ENCODE data around the gene ARGLU1. TPM values are rescaled to one million over a fixed set of nuclear protein-coding genes. Genes with fewer than 3 reads are reported as not detected.

Gene ARGLU1
- total RNA-seq, 1 donor from 2014 or later = 112 TPM

DNA sequence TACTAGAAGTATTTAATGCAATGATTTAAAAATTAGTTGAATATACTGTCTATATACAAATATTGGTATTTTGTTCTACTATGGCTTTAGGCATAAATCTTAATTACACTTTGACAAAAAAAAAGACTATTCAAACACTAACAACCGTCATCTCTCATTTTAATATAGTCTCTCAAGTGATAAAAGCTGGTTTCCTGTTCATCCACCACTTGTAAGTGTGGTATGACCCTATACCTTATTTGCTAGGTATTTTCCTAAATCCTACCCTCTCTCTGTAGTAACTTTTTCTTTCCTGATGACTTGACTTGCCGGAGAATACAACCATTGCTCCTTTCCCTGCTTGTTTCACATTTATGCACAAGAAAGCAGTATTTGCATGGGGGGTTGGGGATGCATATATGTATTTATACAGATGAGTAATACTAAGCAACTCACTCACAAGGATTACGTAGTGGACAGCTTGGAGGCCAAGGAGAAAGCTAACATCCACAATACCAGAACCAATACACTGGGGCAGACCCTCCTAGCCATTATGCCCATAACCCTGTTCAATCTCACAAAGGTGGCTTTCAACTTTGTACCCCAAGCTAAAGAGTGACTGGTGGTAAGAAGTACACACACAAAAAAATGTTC lies 19.8 kb downstream of the ARGLU1 start:
- no peak for DNase-seq (ENCODE audit: low spot score)

DNA sequence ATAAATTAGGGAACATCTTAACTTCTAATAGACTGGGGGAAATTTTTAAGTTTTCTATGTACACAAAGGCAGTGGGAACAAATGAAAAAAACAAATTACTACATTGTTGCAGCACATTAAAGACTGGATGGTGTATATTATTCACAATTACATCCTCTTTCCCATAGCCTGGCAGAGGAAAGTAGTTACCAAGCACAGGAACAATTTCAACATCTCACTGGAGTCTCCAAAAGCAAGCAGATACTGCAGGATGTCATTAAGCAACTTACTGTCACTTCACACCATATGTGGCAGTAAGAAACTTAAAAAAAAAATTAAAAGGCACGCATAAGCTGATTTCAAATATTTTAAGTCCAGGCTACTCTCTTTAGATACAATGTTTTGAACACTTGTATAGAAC lies 26.1 kb downstream of the ARGLU1 start:
- no peak for DNase-seq (ENCODE audit: low spot score)

DNA sequence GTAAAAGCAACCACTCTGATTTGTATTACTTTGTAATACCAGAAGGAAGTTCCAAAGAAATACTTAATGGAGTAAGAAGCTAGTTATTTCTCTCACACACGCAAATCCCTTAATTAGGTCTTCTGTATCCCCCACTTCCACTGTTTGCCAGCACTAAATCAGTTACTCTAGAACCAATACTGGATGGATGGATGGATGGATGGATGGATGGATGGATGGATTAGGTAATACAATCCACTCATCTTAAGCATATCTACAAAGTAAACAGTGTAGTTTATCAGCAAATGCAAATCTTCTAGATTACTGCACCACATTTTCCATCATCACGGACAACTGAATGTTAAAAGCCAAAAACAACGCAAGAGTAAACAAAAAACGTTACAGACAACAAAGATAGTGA lies 27.3 kb downstream of the ARGLU1 start:
- no peak for DNase-seq (ENCODE audit: low spot score)

DNA sequence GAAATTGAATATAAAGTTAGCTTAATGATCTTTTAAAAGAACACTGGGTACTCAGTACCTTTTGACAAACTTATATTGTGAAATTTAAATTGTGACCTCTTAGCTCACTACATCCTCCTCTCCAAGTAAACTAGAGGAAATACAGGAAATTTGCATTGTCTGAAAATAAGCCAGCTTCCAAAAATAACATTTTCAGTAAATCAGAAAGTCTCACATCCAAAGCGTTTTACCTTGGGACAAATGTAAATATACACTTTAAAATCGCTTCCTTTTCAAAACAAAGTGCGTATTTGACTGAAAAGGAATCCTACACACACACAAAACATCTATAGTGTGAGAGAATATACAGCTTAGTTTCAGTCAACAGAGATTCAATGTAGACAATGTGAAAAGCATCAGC lies 30.4 kb downstream of the ARGLU1 start:
- no peak for DNase-seq (ENCODE audit: low spot score)

DNA sequence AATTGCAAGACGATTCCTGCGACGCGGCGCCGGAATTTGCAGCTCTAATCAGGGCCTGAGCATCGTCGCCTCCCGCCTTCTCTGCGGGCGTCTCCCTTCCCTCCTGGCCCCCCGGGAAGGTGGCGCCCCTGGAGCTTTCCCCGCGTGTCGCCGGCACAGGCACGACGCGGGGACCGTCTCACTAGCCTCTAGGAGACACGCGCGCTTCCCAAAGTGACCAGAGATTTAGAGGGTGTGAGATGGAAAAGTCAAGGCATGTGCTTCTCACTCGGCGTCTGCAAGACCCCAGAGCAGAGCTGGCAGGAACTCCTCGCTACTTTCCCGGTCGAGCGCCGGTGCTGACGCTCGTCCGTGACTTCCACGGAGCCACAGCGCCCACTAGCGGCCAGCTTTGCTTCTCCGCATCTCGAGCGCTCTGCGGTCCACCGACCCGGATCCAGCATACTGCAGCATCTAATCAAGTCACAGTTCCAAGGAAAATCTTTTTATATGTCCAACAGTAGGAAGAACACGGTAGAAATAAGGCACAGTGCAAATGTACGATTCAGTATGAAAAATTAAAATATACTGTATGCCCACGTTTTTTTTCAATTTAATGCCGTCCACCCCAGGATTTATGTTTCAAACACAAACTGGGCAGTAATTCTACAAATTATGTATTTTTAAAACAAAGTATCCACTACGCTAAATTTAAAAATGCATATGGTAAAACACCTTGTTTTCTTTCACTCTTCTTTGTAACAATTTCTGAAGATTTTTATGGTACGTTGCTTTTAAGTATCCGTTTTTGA lies 31.5 kb downstream of the ARGLU1 start:
- DNase-seq (ENCODE audit: low spot score) = peak; percentile 90

DNA sequence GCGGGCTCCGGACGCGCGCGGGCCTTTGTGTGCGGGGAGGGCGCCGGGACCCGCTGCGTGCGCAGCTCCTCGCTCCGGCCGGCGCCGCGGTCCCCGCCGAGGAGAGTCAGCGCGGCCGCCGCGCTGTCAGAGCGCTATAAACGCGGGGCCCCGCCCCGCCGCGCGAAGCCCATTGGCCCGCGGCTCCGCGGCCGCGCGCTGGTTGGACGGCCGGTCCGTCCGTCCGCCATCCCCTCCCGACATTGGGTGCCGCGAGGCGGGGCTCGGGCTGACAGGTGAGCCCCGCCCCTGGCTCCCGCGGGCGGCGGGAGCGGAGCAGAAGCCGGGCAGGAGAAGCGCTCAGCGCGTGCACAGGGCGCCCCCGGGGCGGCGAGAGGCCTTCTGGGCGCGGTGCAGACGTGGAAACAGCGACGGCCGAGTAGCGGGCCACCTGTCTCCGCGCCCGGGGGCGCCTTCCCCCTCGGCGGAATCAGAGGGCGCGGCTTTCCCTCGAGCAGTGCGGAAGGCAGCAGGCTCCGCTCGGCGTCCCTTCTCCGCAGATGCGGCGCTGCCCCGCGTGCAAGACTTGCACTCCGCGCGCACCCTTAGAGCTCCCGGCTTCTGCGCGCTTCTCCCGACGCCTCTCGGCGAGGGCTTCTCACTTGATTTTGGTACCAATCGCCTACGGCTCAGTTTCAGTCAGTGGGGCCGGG lies 32.2 kb downstream of the ARGLU1 start, which contains the start of gene EFNB2:
TSS of gene EFNB2 (minus strand) at position 111 of the 692 bp plus-strand sequence. CDS start 698 bp downstream, outside the sequence.
- peak; percentile 92 for DNase-seq (ENCODE audit: low spot score)

DNA sequence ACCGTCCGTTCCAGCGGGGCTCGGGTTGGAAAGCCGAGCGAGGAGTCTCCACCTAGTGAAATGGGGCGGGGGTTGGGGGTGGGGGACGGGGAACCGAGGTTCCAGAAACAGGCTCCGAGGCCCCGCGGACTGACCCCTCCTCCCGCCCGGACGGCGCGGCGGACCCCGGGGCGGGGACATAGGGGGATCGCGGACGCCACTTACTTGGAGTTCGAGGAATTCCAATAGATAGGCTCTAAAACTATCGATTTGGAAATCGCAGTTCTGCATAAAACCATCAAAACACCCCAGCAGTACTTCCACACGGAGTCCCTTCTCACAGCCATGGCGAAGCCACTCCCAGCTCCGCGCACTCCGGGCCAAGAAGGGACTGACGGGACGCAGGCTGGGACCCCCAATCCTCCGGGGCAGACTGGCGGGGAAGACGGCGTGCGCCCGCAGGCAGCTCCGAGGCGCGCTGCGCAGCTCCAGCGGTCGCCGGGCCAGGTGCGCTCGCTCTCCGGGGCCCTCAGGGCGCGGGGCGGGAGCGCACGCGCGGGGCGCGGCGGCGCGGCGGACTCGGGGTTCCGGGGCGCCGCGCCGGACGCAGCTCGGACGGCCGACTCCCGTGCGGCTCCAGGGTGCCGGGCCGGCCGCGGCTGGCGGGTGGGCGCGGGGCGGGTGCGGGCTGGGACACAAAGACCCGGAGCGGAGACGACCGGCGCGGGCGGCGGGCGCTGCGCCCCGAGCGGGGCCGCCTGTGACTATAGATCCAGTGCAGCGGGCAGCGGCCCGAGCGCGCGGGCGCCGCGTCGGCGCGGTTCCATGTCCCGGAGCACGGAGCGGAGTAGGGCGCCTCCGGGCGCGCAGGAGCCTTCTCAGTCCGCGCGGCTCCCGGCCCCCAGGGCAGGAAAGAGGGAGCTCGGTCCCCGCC lies 33.0 kb downstream of the ARGLU1 start:
- no peak for DNase-seq (ENCODE audit: low spot score)

DNA sequence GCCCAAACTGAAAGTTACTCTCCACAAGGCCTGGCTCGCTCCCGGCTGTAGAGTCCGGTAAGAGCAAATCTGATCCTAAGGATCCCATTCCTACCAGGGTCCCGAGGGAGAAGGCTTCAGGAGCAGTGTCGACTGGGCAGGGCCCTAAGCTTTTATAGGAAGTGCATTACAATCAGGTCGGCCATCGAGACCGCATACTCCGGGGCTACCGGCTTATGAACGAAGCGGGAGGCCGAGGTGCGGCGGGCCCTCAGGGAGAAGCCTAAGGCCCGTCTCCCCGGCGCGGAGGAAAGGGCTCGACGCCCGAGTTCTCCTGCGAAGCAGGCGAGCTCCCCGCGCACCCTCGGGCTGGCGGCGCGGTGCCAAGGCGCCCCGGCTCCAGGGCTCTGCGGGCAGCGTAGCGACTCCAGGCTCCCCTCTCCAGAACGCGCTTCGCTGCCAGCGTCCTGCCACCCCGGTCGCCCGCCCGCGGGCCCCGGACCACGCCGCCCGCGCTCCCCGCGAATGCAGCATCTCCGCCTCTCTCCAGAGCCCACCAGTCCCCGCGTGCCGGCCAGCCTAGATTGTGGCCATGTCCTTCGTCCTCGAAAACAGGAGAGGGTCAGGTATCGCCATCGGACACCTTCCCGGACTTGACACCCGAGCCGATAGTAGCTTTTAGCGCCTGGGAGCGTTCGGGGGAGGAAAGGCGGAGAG lies 33.8 kb downstream of the ARGLU1 start:
- DNase-seq (ENCODE audit: low spot score) = peak; percentile 47

DNA sequence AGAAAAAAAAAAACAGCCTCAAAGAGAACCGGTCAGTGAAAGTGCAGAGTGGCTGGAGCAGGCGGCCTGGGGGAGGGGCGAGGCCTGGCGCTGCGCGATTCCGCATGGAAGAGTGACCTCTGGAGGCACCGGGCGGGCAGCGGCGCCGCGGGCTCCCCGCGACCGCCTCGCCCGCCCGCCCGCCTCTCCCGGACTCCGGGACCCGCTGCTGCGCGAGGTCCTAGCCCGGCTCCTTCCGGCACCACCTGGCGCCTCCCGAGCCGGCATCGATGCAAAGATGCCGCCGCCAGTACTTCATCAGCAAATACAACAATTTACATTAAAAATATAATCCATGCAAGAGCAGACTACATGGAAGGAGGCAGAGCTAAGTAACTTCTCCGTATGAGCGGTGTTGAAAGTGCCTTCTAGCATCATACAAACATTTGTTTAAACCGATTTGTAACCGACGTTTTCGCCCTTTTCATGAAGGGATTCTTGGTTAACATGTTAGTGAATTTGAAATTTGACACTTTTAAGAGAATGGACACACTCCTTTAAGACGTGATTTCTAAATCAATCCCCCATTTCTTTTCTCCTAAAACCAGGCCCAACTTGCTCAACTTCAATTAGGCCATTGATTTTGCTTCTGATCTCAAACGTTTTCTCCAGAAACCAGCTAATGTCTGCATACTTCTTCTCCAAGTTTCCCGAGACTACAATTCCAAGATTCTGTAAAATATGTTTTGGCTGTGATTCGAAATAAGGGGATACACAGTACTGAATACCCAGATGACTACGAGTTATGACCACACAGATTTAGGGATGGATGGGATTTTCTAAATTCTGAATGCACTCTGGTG lies 34.6 kb downstream of the ARGLU1 start:
- DNase-seq (ENCODE audit: low spot score) = peak; percentile 87

DNA sequence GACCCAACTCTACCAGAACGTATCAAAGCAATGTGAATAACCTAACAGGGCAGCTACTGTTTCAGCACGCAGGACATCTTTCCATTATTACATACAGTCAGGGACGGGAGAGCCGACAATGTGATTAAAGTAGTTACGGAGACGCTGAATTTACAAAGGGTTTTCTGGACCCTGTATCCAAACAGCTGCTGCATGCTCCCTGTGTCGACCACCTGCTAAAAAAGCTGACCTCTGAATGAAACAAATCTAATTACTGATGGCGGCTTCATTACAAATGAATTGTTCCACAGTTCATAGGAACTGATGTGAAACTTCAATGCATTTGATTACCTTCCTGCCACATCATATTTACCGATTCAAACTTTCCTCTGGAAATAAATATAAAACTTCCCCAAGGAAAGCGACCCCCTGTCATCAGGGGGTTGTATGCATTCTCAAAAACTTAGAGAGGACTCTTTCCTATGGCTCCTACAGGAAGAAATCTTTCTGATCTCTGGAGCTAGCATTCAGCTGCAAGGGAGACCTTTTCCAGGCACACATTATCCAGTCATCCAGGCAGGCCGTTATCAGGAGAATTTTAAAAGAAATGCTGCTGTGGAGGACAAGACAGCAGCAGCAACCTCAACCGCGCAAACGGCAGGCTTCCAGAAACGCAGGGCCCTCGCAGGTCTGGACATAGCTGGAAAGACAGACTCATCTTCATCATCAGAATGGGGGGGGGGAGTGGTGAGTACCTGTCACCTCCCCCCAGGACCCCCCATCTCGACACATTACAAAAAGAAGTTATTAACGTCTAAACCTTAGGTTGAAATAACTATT lies 35.6 kb downstream of the ARGLU1 start:
- no peak for DNase-seq (ENCODE audit: low spot score)

DNA sequence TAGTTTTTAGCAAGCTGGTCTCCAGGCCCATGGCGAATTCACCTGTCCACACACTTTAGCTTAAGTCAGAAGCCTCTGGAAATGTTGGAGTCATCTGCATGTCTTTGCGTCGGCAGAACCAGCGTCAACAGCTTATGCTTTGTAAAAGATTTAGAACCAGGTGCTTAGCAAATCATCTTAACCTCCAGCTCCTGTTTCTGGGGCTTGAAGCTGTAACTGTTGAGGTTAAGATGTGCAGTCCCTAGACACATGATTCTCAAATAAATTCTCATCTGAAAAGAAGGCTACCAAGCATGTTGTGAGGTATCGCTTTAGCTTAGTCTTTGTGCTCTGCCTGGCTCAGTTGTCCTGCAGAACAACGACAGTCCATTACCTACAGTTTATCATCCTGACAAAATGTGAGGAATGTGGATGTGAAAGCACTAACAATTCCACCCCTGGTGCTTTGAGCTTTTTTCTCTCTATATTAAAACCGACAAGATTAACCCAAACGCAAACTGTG lies 36.9 kb downstream of the ARGLU1 start:
- DNase-seq (ENCODE audit: low spot score) = no peak

DNA sequence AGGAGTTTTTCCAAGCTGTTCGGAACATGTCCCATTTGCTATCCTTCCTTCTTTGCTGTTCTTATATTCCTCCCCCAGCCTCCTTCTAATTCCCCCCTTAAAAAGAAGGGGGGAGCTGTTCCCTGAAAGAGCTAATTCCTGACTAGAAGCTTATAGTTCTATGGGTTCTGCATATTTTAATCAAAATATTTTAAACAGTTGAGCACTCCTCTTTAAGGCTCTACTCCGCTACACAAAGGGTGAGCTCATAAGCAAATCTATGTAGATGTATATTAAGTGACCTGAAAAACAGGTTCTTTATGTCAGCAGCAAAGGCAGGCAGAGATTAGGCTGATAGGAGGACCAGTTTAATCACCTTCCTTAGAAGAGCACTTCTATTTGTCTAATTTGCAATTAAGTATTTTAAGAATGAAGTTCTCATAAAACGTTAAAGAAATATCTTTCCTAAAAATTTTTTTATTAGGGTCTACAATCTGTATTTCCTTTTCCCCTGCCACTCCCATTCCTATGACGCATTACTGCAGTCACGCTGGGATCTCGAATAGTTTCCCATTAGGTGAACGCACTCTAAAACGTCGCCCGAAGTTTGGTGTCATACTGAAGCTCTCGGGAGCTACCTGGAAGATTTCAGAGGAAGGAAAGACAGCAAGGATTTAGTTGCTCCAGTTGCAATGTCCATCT lies 37.6 kb downstream of the ARGLU1 start:
- DNase-seq (ENCODE audit: low spot score) = no peak

DNA sequence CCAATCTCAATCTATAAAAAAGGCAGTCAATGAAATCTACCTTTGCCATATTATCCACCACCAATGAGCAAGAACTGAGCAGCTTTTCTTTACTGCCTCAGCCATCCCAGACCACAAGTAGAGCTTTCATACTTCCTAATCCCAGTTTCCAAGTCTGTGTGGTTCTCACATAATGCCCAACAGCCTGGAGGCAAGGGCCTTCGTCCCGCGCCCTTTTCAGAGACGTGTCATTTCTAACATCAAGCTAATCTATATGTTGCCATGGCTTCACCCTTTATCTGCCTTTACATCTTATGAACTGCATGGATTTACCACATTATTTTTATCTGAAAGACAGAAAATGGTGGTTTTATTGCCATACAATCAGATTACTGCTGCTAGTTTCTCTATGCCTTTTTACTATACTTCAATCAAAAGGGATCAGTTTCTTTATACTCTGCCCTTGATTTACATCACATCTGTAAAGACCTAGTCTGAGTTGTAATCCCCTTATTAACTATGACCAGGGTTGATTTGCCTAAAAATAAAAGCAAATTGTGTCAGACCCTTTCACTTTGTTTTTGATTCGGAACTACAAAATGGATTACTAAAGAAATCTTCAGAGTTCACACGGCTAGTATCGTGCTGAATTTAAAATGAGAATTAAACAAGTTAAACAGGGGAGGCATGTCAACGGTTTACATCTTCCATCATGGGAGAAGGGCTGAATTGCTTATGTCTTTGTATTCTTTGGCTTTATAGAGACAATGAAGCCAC lies 38.3 kb downstream of the ARGLU1 start:
- DNase-seq (ENCODE audit: low spot score) = no peak

DNA sequence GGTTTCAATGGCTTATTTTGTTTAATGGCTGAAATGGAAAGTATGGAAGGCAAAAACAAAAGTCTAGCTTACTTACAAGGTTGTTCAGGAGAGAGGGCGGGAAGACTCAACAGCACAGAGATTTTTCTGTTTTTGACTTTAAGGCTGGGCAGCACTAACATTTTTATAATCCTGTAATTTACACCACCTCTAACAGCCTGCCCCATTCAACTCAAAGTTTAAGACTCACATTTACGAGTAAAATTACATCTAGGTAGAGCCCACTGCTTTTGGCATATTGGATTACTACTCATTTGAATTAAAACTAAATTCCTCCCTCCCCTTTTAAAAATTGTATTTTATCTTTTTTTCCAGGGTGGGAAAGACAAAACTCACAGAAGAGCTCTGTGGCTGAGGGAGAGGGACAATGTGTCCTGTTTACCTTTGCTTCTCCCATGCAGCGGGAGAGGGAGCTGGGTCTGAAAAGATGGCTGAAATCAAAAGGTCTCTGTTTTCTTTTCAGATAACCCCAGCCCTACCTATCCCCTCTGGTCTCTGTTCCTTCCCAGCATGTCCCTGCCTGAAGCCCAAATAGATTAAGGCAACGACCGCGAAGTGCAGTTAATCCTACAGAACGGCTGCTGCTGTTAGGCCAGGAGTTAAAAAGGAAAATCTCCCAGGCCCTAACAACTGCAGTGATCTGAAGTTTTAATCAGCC lies 39.1 kb downstream of the ARGLU1 start:
- DNase-seq (ENCODE audit: low spot score) = no peak

DNA sequence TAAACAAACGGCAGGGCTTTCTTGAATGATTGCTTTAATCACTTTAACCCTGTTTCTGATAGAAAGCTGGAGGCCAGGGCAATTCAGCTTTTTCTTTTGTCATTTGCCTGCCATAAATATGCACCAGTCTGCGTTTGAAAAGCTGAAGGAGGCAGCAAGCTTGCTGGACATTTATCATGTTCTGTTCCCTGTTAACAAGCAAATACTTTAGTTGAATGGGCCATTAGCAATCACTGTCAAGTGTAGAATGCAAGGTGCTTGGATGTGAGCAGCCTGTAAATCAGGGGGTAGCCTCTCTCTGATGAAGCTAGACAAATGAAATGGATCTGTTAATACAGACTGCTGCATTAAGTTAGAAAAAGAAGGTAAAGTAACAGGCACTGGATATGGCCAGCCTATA lies 40.1 kb downstream of the ARGLU1 start:
- DNase-seq (ENCODE audit: low spot score) = no peak

DNA sequence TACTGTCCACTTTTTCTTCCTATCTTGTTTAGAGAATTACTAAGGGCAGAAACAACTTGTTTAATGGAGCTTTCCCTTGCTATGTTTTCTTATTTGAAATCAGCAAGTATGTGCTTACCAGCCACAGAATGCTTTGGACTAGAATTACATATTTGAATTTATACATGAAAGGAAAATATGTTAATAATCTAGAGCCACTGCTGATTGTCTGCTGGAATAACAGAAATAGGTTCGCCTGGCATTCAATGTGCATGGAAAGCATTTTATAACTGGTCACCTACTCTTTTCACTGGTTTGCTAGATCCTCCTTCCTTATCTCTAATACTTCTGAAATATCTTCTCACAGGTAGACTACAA lies 40.5 kb downstream of the ARGLU1 start:
- DNase-seq (ENCODE audit: low spot score) = no peak
